Tongue (tissue), 2 donors: ENCODE measurements around the gene PRMT6. TPM values are rescaled to one million over a fixed set of nuclear protein-coding genes. Genes with fewer than 3 reads are reported as not detected.

Source experiments
- DNase-seq: peaks from one replicate; pipeline ENCODE4 v3.0.0-alpha.2; 2015
- total RNA-seq: library from RNA; depleted of rRNA; stranded (reverse); fragments of >200 nt; gene quantifications from one replicate; pipeline ENCODE4 v1.2.3, GENCODE V29; 2014

The PRMT6 gene
- total RNA-seq, 1 donor from 2014 or later, result 12.6 TPM

DNA sequence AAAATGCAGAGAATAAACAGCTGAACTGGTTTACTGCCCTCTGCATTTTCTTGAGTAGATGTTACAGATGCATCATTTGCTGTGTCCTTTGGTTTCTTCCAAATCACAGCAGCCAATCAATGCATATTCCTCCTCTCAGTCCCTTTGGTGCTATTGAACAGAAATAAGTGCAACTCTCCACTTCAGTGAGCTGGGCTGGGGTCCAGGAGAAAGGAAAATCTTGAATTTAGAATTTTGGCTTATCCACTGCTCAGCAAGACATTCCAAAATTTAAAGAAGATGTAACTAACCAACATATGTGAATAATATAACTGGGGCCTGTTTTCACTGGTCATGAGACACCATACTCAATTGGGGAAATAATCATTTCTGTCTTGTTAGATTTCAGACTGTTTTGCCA is 39.2 kb downstream of the PRMT6 start:
- no peak for DNase-seq

DNA sequence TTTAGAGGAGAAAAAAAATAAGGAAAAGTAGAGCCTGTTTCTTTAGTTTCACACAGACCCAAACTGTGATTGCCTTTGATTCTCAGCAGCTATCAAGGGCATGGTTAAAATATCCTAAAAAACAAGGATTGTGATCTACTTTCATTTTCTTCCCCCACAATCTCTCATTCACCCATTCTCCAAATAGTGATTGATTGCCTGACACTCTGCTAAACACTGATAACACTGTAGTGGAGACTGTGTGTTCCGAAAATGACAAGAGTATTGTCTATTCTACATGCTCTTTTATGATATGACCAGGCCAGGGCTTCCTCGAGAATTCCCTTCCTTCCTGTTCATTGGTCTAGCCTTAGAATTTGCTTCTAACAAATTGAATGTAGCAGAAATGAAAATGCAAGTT is 40.2 kb downstream of the PRMT6 start:
- no peak for DNase-seq

DNA sequence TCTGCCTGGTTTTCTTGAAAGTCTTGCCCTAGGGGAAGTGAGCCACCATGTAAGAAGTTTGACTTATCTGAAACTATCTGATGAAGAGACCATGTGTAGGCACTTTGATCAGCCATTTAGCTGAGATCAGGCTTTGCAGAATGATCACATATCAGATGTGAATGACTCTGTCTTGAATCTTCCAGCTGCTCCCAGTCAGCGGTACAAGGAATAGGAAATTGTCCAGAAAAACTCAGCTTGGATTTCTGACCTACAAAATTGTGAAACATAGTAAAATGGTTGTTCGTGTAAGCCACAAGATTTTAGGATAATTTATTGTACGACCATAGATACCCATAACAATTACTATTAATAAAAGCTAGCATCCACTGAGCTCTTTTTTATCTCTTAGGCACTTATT is 42.5 kb downstream of the PRMT6 start:
- no peak for DNase-seq

DNA sequence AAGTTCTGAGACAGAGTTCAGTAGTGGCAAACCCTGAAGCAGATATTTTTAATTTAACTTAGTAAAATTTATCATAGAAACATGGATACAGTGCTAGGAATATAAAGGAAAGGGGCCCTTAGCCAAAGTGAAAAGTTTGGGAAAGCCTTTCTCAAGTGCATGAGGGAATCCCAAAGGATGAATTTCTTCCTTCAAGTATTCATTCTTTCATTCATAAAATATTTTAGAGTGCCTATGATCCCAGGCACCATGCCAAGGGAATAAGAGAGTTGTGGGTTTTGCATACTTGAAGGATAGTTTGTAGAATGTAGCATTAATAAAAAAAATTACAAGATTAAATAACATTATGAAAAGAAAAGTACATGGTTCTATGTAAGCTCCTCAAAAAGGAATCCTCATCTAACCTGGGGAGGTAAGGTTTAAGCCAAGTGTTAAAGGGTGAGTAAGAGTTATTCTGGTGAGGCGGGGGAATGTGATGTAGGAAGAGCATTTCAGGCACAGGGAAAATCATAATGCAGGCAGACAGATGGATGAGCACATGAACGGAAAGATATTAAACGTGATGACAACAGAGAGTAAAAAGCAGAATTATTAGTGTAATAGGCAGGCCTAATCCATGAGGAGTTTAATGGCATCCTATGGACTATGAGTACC is 44.0 kb downstream of the PRMT6 start:
- DNase-seq, result no peak

DNA sequence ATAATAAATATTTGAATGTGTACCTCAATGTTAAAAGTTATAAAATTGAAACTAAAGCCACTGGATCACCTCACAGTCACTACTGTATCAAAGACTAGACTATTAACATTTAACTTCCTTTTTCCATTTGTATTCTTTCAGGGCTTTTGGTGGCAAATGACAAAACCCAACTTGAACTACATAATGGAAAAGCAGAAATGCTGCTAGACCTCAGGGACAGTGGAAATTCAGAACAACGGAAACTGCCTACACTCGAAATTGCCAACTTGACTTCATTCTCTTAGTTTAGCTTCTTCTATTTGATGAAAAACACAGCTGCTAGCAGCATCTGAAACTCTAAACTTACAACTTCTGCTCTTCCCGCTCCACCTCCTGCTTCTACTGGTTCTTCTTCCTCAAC is 49.4 kb downstream of the PRMT6 start:
- no peak for DNase-seq

Other genes with a start within 250 kb of the PRMT6 start
- gene NTNG1, start 84.4 kb downstream of the PRMT6 start, total RNA-seq, result 4.5 TPM